ENCODE data around the gene SENP8. TPM values are rescaled to one million over a fixed set of nuclear protein-coding genes. Genes with fewer than 3 reads are reported as not detected.

Gene SENP8
- total RNA-seq, 2 experiments from 2014 or later: 0.69 to 4.6 TPM

DNA sequence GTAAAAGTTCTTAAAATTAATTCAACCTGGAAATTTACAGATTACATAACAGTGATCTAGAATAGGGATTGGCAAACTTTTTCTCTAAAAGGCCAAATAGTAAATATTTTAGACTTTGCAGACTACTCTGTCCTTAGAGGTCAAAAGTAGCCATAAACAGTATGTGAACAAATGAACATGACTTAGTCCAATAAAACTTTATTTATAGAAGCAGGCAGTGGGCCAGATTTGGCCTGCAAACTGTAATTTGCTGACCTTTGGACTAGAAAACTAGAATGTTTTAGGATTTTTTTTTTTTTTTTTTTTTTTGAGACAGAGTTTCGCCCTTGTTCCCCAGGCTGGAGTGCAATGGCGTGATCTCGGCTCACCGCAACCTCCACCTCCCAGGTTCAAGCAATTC, 12.1 kb downstream of the SENP8 start:
- Histone ChIP-seq H2AFZ (ENCODE audit: low read length) (no peak overlapping the region), H3K9me2 (ENCODE audit: insufficient read depth, low read length) (no peaks in the 10 kb centered on the region), H3K4me1 (ENCODE audit: insufficient read depth, low read length, poor library complexity, severe bottlenecking) (peaks cover 7% of the 10 kb centered on the region), H3K4me2 (ENCODE audit: low read length) (no peak overlapping the region), H3K27ac (ENCODE audit: low read depth, low read length, poor library complexity, severe bottlenecking) (no peak overlapping the region), H3K79me2 (ENCODE audit: insufficient read depth, low read depth, low read length) (no peaks in the 10 kb centered on the region), H4K20me1 (ENCODE audit: insufficient read depth, low read length) (no peaks in the 10 kb centered on the region), H3K36me3 (ENCODE audit: insufficient read depth, low read length) (no peaks in the 10 kb centered on the region), H3K4me3 (ENCODE audit: low read depth, low read length, poor library complexity, severe bottlenecking) (no peak overlapping the region), H3K9me3 (ENCODE audit: low read length) (no peaks in the 10 kb centered on the region)
- POLR2A ChIA-PET: interaction anchor here (0.7 to 1.9 kb wide), 2 partner anchors 10 to 1147 kb away, joined by 6 to 7 read pairs; no protein-coding TSS in a partner anchor
- no peak for DNase-seq (ENCODE audit: low spot score)
- TF ChIP-seq, protein P1, sequence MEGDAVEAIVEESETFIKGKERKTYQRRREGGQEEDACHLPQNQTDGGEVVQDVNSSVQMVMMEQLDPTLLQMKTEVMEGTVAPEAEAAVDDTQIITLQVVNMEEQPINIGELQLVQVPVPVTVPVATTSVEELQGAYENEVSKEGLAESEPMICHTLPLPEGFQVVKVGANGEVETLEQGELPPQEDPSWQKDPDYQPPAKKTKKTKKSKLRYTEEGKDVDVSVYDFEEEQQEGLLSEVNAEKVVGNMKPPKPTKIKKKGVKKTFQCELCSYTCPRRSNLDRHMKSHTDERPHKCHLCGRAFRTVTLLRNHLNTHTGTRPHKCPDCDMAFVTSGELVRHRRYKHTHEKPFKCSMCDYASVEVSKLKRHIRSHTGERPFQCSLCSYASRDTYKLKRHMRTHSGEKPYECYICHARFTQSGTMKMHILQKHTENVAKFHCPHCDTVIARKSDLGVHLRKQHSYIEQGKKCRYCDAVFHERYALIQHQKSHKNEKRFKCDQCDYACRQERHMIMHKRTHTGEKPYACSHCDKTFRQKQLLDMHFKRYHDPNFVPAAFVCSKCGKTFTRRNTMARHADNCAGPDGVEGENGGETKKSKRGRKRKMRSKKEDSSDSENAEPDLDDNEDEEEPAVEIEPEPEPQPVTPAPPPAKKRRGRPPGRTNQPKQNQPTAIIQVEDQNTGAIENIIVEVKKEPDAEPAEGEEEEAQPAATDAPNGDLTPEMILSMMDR (conservative IDR thresholded peaks at IDR 0.05; ENCODE audit: low read length): no peak
- TF ChIP-seq EZH2phosphoT487 (IDR thresholded peaks at IDR 0.05; ENCODE audit: borderline replicate concordance, low read depth, low read length): no peak
- BruUV-seq (replicated peaks): no TSS peak
- CTCF ChIA-PET (ENCODE audit: unreplicated experiment): no interaction called here
- intact Hi-C loops (cut with micrococcal nuclease; ENCODE audit: unreplicated experiment): no loop called here

DNA sequence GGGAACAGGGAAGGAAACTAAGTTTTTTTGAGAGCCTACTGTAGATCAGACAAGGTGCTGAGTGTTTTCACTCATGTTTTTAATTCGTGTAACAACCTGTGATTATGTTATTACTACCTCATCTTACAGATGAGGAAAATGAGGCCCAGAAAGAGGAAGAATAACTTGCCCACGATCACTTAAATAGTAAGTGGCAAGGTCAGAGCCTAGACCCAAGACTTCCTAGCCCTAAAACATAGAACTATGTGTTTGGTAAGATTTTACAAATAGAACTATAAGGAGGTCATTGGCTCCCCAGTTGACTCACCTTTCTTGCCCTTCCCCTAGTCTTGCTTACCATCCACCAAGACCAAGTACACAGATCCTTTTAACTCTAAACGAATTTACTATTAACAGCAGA, 13.7 kb downstream of the SENP8 start:
- ChIA-PET CTCF (ENCODE audit: unreplicated experiment) (no interaction called here), POLR2A (interaction anchor here (1.9 kb wide), 1 partner anchor 8 kb away, joined by 7 read pairs; no protein-coding TSS in a partner anchor)
- Histone ChIP-seq H3K36me3 (ENCODE audit: insufficient read depth, low read length) (no peaks in the 10 kb centered on the region), H3K4me1 (ENCODE audit: insufficient read depth, low read length, poor library complexity, severe bottlenecking) (peaks cover 7% of the 10 kb centered on the region), H3K9me3 (ENCODE audit: low read length) (no peaks in the 10 kb centered on the region), H3K27ac (ENCODE audit: low read depth, low read length, poor library complexity, severe bottlenecking) (no peak overlapping the region), H4K20me1 (ENCODE audit: insufficient read depth, low read length) (no peaks in the 10 kb centered on the region), H3K4me3 (ENCODE audit: low read depth, low read length, poor library complexity, severe bottlenecking) (no peak overlapping the region), H3K4me2 (ENCODE audit: low read length) (no peak overlapping the region), H3K9me2 (ENCODE audit: insufficient read depth, low read length) (no peaks in the 10 kb centered on the region), H2AFZ (ENCODE audit: low read length) (peak overlapping the region; percentile 47), H3K79me2 (ENCODE audit: insufficient read depth, low read depth, low read length) (no peaks in the 10 kb centered on the region)
- TF ChIP-seq, protein P1 (conservative IDR thresholded peaks at IDR 0.05; ENCODE audit: low read length): no peak
- TF ChIP-seq EZH2phosphoT487 (IDR thresholded peaks at IDR 0.05; ENCODE audit: borderline replicate concordance, low read depth, low read length): no peak
- intact Hi-C loops (cut with micrococcal nuclease; ENCODE audit: unreplicated experiment): no loop called here
- no peak for DNase-seq (ENCODE audit: low spot score)
- BruUV-seq (replicated peaks): no TSS peak

DNA sequence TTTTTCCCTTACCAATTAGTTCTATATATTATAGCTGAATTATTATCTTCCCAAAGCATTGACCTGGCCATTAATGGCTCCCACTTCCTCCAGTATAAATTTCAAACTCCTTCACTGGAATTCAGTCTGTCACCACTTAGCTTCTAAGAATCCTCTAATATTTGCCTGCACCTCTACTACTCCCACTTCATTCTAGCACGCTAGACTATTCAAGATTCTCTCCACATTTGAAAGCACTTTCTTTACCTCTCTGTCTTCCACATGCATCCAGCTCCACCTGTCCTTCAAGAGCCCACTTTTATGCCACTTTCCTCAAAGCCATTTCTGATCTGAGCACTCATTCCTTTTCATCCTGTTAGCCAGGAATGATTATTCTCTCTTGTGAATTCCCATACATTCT, 15.0 kb downstream of the SENP8 start:
- no peaks in the 10 kb centered on the region for H3K79me2 ChIP-seq (ENCODE audit: insufficient read depth, low read depth, low read length)
- H3K27ac ChIP-seq (ENCODE audit: low read depth, low read length, poor library complexity, severe bottlenecking): no peak overlapping the region
- ChIA-PET POLR2A (interaction anchor here (0.7 kb wide), 1 partner anchor 57 kb away, joined by 3 read pairs; no protein-coding TSS in a partner anchor), CTCF (ENCODE audit: unreplicated experiment) (no interaction called here)
- no peaks in the 10 kb centered on the region for H3K9me2 ChIP-seq (ENCODE audit: insufficient read depth, low read length)
- H3K36me3 ChIP-seq (ENCODE audit: insufficient read depth, low read length): no peaks in the 10 kb centered on the region
- no peak overlapping the region for H3K4me2 ChIP-seq (ENCODE audit: low read length)
- H2AFZ ChIP-seq (ENCODE audit: low read length): no peak overlapping the region
- no TSS peak for BruUV-seq (replicated peaks)
- TF ChIP-seq, protein P1 (conservative IDR thresholded peaks at IDR 0.05; ENCODE audit: low read length): no peak
- no peak for TF ChIP-seq EZH2phosphoT487 (IDR thresholded peaks at IDR 0.05; ENCODE audit: borderline replicate concordance, low read depth, low read length)
- no peak for DNase-seq (ENCODE audit: low spot score)
- H3K9me3 ChIP-seq (ENCODE audit: low read length): no peaks in the 10 kb centered on the region
- no peaks in the 10 kb centered on the region for H4K20me1 ChIP-seq (ENCODE audit: insufficient read depth, low read length)
- H3K4me3 ChIP-seq (ENCODE audit: low read depth, low read length, poor library complexity, severe bottlenecking): no peak overlapping the region
- peaks cover 7% of the 10 kb centered on the region for H3K4me1 ChIP-seq (ENCODE audit: insufficient read depth, low read length, poor library complexity, severe bottlenecking)
- intact Hi-C loops (cut with micrococcal nuclease; ENCODE audit: unreplicated experiment): no loop called here
